ENCODE results near the gene TPO.
A peak's percentile ranks its signal among the peaks of the same experiment; 100 is the strongest.
"Not testable (repeated sequence)": the region's sequence is repeated elsewhere in the genome, so short reads cannot be mapped to it uniquely, and the experiment has no call there.

The TPO gene

GRCh38 chr2:1510176-1510575 lies 96.9 kb downstream of the TPO start:
- Mint-ChIP-seq H3K36me3 (no peaks in the 10 kb centered on the region), H3K27me3 (peaks cover 24% of the 10 kb centered on the region), H3K4me1 (no peaks in the 10 kb centered on the region), H3K27ac (no peak overlapping the region), H3K4me3 (no peak overlapping the region), H3K9me3 (peaks cover 5% of the 10 kb centered on the region)
- no peak for ATAC-seq

GRCh38 chr2:1511455-1511854 lies 98.2 kb downstream of the TPO start:
- Mint-ChIP-seq H3K27me3 (peaks cover 24% of the 10 kb centered on the region), H3K27ac (no peak overlapping the region), H3K4me1 (no peaks in the 10 kb centered on the region), H3K9me3 (peaks cover 5% of the 10 kb centered on the region), H3K36me3 (no peaks in the 10 kb centered on the region), H3K4me3 (no peak overlapping the region)
- peak; percentile 16 for ATAC-seq

GRCh38 chr2:1512321-1513289 lies 99.3 kb downstream of the TPO start:
- Mint-ChIP-seq H3K27ac (no peak overlapping the region), H3K4me3 (no peak overlapping the region), H3K4me1 (no peaks in the 10 kb centered on the region), H3K27me3 (peaks cover 24% of the 10 kb centered on the region), H3K9me3 (peaks cover 5% of the 10 kb centered on the region), H3K36me3 (no peaks in the 10 kb centered on the region)
- no peak for ATAC-seq

- Mint-ChIP-seq H3K4me3 (no peak overlapping the region), H3K9me3 (peaks cover 5% of the 10 kb centered on the region), H3K36me3 (no peaks in the 10 kb centered on the region), H3K27me3 (peaks cover 19% of the 10 kb centered on the region), H3K27ac (no peak overlapping the region), H3K4me1 (no peaks in the 10 kb centered on the region)
- no peak for ATAC-seq
Observed at GRCh38 chr2:1514391-1515072, 101.3 kb downstream of the TPO start.

GRCh38 chr2:1515073-1515430 lies 101.8 kb downstream of the TPO start:
- peaks cover 14% of the 10 kb centered on the region for H3K27me3 Mint-ChIP-seq
- no peak overlapping the region for H3K27ac Mint-ChIP-seq
- no peak for ATAC-seq
- no peaks in the 10 kb centered on the region for H3K4me1 Mint-ChIP-seq
- H3K36me3 Mint-ChIP-seq: no peaks in the 10 kb centered on the region
- H3K9me3 Mint-ChIP-seq: no peaks in the 10 kb centered on the region
- no peak overlapping the region for H3K4me3 Mint-ChIP-seq

GRCh38 chr2:1515986-1516797 lies 102.9 kb downstream of the TPO start:
- Mint-ChIP-seq H3K36me3 (no peaks in the 10 kb centered on the region), H3K27ac (no peak overlapping the region), H3K27me3 (peaks cover 9% of the 10 kb centered on the region), H3K4me1 (no peaks in the 10 kb centered on the region), H3K4me3 (no peak overlapping the region), H3K9me3 (no peaks in the 10 kb centered on the region)
- ATAC-seq: no peak

GRCh38 chr2:1516798-1517060 lies 103.5 kb downstream of the TPO start:
- peaks cover 9% of the 10 kb centered on the region for H3K27me3 Mint-ChIP-seq
- no peaks in the 10 kb centered on the region for H3K9me3 Mint-ChIP-seq
- H3K27ac Mint-ChIP-seq: no peak overlapping the region
- H3K36me3 Mint-ChIP-seq: no peaks in the 10 kb centered on the region
- H3K4me1 Mint-ChIP-seq: no peaks in the 10 kb centered on the region
- no peak overlapping the region for H3K4me3 Mint-ChIP-seq
- ATAC-seq: no peak

GRCh38 chr2:1517291-1517690 lies 104.0 kb downstream of the TPO start:
- ATAC-seq, H3K27ac Mint-ChIP-seq, H3K9me3 Mint-ChIP-seq, H3K4me1 Mint-ChIP-seq, H3K4me3 Mint-ChIP-seq, H3K36me3 Mint-ChIP-seq, H3K27me3 Mint-ChIP-seq: not testable (repeated sequence)

- Mint-ChIP-seq H3K36me3 (no peaks in the 10 kb centered on the region), H3K27me3 (peaks cover 3% of the 10 kb centered on the region), H3K9me3 (no peaks in the 10 kb centered on the region), H3K4me1 (no peaks in the 10 kb centered on the region), H3K27ac (no peak overlapping the region), H3K4me3 (no peak overlapping the region)
- ATAC-seq: no peak
Observed at GRCh38 chr2:1517786-1518185, 104.5 kb downstream of the TPO start.

- H3K4me3 Mint-ChIP-seq: no peak overlapping the region
- H3K9me3 Mint-ChIP-seq: no peaks in the 10 kb centered on the region
- H3K36me3 Mint-ChIP-seq: no peaks in the 10 kb centered on the region
- H3K27ac Mint-ChIP-seq: no peak overlapping the region
- no peak for ATAC-seq
- H3K4me1 Mint-ChIP-seq: no peaks in the 10 kb centered on the region
- H3K27me3 Mint-ChIP-seq: no peaks in the 10 kb centered on the region
Observed at GRCh38 chr2:1518331-1518803, 105.1 kb downstream of the TPO start.

- no peak overlapping the region for H3K27ac Mint-ChIP-seq
- no peak for ATAC-seq
- H3K36me3 Mint-ChIP-seq: no peaks in the 10 kb centered on the region
- no peak overlapping the region for H3K4me3 Mint-ChIP-seq
- H3K27me3 Mint-ChIP-seq: no peaks in the 10 kb centered on the region
- H3K9me3 Mint-ChIP-seq: peaks cover 1% of the 10 kb centered on the region
- no peaks in the 10 kb centered on the region for H3K4me1 Mint-ChIP-seq
Observed at GRCh38 chr2:1518867-1519530, 105.7 kb downstream of the TPO start.

GRCh38 chr2:1521191-1521877 lies 108.1 kb downstream of the TPO start:
- peak; percentile 6 for ATAC-seq
- H3K9me3 Mint-ChIP-seq: peaks cover 13% of the 10 kb centered on the region
- H3K4me3 Mint-ChIP-seq: no peak overlapping the region
- no peaks in the 10 kb centered on the region for H3K27me3 Mint-ChIP-seq
- no peak overlapping the region for H3K27ac Mint-ChIP-seq
- no peaks in the 10 kb centered on the region for H3K36me3 Mint-ChIP-seq
- no peaks in the 10 kb centered on the region for H3K4me1 Mint-ChIP-seq

- no peaks in the 10 kb centered on the region for H3K36me3 Mint-ChIP-seq
- ATAC-seq: no peak
- no peaks in the 10 kb centered on the region for H3K4me1 Mint-ChIP-seq
- no peak overlapping the region for H3K27ac Mint-ChIP-seq
- H3K27me3 Mint-ChIP-seq: no peaks in the 10 kb centered on the region
- peaks cover 13% of the 10 kb centered on the region for H3K9me3 Mint-ChIP-seq
- H3K4me3 Mint-ChIP-seq: no peak overlapping the region
Observed at GRCh38 chr2:1521878-1522830, 108.9 kb downstream of the TPO start.
